Stimulated activated CD4-positive, alpha-beta T cell treated with anti-CD3 and anti-CD28 coated beads, Interleukin-15, amount 100 ng/mL, for 48 hours (primary cell): Measurements from ENCODE around the gene NPY4R2.
"Not testable (repeated sequence)": the region's sequence is repeated elsewhere in the genome, so short reads cannot be mapped to it uniquely, and the experiment has no call there.

ENCODE experiments used
- DNase-seq, 2 donors: peaks; one replicate each; pipeline ENCODE4 v3.0.0-alpha.2; 2020; ENCODE audit warnings: low read depth in 2 of 2

Gene NPY4R2

GRCh38 chr10:47918475-47918874, at the start of gene NPY4R2:
NPY4R2 (plus strand) TSS chr10:47918662; CDS start chr10:47921988, 3,326 bp downstream.
- DNase-seq, result not testable (repeated sequence)

- not testable (repeated sequence) for DNase-seq
Observed at GRCh38 chr10:47870887-47871286, 47.6 kb upstream of the NPY4R2 start.

GRCh38 chr10:47871485-47872180, 46.8 kb upstream of the NPY4R2 start:
- DNase-seq, result not testable (repeated sequence)

- DNase-seq, result not testable (repeated sequence)
Observed at GRCh38 chr10:47872236-47872635, 46.2 kb upstream of the NPY4R2 start.

GRCh38 chr10:47884239-47884638, 34.2 kb upstream of the NPY4R2 start:
- not testable (repeated sequence) for DNase-seq

- not testable (repeated sequence) for DNase-seq
Observed at GRCh38 chr10:47884934-47885333, 33.5 kb upstream of the NPY4R2 start.

GRCh38 chr10:47886356-47886755, 32.1 kb upstream of the NPY4R2 start:
- not testable (repeated sequence) for DNase-seq

GRCh38 chr10:47886827-47887226, 31.6 kb upstream of the NPY4R2 start:
- DNase-seq, result not testable (repeated sequence)

GRCh38 chr10:47890737-47891136, 27.7 kb upstream of the NPY4R2 start:
- not testable (repeated sequence) for DNase-seq

- not testable (repeated sequence) for DNase-seq
Observed at GRCh38 chr10:47892494-47893261, 25.8 kb upstream of the NPY4R2 start.

- DNase-seq, result not testable (repeated sequence)
Observed at GRCh38 chr10:47894571-47894970, 23.9 kb upstream of the NPY4R2 start.

GRCh38 chr10:47897813-47898212, 20.6 kb upstream of the NPY4R2 start:
- DNase-seq, result not testable (repeated sequence)

GRCh38 chr10:47909333-47909732, 9.1 kb upstream of the NPY4R2 start:
- not testable (repeated sequence) for DNase-seq

- not testable (repeated sequence) for DNase-seq
Observed at GRCh38 chr10:47910486-47910885, 8.0 kb upstream of the NPY4R2 start.

- not testable (repeated sequence) for DNase-seq
Observed at GRCh38 chr10:47914052-47914451, 4.4 kb upstream of the NPY4R2 start.

- not testable (repeated sequence) for DNase-seq
Observed at GRCh38 chr10:47915849-47916548, 2.5 kb upstream of the NPY4R2 start.

- not testable (repeated sequence) for DNase-seq
Observed at GRCh38 chr10:47920610-47921009, 2.1 kb downstream of the NPY4R2 start.

- not testable (repeated sequence) for DNase-seq
Observed at GRCh38 chr10:47922503-47922902, 4.0 kb downstream of the NPY4R2 start.

GRCh38 chr10:47924628-47925027, 6.2 kb downstream of the NPY4R2 start:
- not testable (repeated sequence) for DNase-seq

GRCh38 chr10:47927147-47927916, 8.9 kb downstream of the NPY4R2 start:
- DNase-seq, result not testable (repeated sequence)

- not testable (repeated sequence) for DNase-seq
Observed at GRCh38 chr10:47928225-47928624, 9.8 kb downstream of the NPY4R2 start.
